Astrocyte of the cerebellum (primary cell): ENCODE measurements around the gene TSPAN14.

Source experiments
- DNase-seq: peaks from one replicate; pipeline ENCODE4 v3.0.0-alpha.2; 2011; ENCODE audit warnings: low read depth
- H3K4me3 ChIP-seq: 2 replicates; pipeline ENCODE4 v1.5.1; 2011; ENCODE audit warnings: mild to moderate bottlenecking, low read depth, low read length, moderate library complexity
- CTCF ChIP-seq: IDR thresholded peaks from 2 replicates; pipeline ENCODE4 v1.5.1; 2012; ENCODE audit warnings: low read length, low read depth, moderate library complexity, mild to moderate bottlenecking; ENCODE audit errors: missing control alignments
- in situ Hi-C: cut with HindIII; loops from 2 replicates; pipeline ENCODE4 v1.10.0; 2017; ENCODE audit warnings: low sequenced_read_pairs

TSPAN14 gene

GRCh38 chr10:80468002-80468401, 13.9 kb downstream of the TSPAN14 start:
- in situ Hi-C loops = loop anchor here (5.0 kb wide), 1 partner anchor 39 kb away; no protein-coding TSS in a partner anchor
- no peak overlapping the region for H3K4me3 ChIP-seq
- TF ChIP-seq CTCF = no peak
- no peak for DNase-seq

- in situ Hi-C loops = loop anchor here (5.0 kb wide), 1 partner anchor 38 kb away; no protein-coding TSS in a partner anchor
- no peak overlapping the region for H3K4me3 ChIP-seq
- no peak for DNase-seq
- no peak for TF ChIP-seq CTCF
Observed at GRCh38 chr10:80468806-80469421, 14.8 kb downstream of the TSPAN14 start.

- no peak for TF ChIP-seq CTCF
- no peak for DNase-seq
- in situ Hi-C loops = no loop called here
- H3K4me3 ChIP-seq = no peak overlapping the region
Observed at GRCh38 chr10:80470266-80470665, 16.2 kb downstream of the TSPAN14 start.

- DNase-seq = no peak
- no peak overlapping the region for H3K4me3 ChIP-seq
- no peak for TF ChIP-seq CTCF
- in situ Hi-C loops = no loop called here
Observed at GRCh38 chr10:80471001-80471400, 16.9 kb downstream of the TSPAN14 start.

GRCh38 chr10:80471715-80472233, 17.7 kb downstream of the TSPAN14 start:
- DNase-seq = no peak
- in situ Hi-C loops = no loop called here

More at GRCh38 chr10:80471715-80472233, 17.7 kb downstream of the TSPAN14 start:
- no peak overlapping the region for H3K4me3 ChIP-seq
- TF ChIP-seq CTCF = no peak
